ENCODE measurements around the gene SPSB2.

SPSB2 gene

GRCh38 chr12:6829536-6830220 lies 43.4 kb downstream of the SPSB2 start:
- no peak for DNase-seq

GRCh38 chr12:6828781-6829535 lies 44.1 kb downstream of the SPSB2 start:
- DNase-seq, result peak; percentile 51

DNA sequence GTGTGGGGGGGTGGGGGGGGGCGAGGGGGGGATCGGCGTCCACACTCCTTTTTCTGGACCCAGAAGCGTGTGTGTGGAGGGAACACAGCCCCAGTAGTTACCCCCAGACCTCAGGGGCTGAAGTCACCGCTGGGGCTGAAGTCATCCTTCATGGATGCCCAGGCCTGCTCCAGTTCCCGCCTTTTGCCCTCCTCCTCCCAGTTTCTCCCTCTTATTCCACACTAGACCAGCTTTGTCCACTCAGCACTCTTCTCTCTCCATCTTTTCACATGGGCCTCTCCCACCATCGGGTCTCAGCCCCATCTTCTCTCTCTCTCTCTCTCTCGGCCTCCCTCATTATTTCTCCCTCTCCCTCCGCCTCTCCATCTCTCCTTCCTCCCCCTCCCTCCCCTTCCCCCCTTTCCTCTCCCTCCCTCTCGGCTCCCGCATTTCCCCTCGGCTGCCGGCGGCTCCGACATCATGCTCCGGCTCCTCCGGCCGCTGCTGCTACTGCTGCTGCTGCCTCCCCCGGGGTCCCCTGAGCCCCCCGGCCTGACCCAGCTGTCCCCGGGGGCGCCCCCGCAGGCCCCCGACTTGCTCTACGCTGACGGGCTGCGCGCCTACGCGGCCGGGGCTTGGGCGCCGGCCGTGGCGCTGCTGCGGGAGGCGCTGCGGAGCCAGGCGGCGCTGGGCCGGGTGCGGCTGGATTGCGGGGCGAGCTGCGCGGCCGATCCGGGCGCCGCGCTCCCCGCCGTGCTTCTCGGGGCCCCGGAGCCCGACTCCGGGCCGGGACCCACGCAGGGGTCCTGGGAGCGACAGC lies 44.9 kb downstream of the SPSB2 start, which contains the start of gene P3H3:
TSS of gene P3H3 (plus strand) at position 426 of the 799 bp plus-strand sequence. CDS start at position 460, 34 bp downstream.
- peak; percentile 28 for DNase-seq

DNA sequence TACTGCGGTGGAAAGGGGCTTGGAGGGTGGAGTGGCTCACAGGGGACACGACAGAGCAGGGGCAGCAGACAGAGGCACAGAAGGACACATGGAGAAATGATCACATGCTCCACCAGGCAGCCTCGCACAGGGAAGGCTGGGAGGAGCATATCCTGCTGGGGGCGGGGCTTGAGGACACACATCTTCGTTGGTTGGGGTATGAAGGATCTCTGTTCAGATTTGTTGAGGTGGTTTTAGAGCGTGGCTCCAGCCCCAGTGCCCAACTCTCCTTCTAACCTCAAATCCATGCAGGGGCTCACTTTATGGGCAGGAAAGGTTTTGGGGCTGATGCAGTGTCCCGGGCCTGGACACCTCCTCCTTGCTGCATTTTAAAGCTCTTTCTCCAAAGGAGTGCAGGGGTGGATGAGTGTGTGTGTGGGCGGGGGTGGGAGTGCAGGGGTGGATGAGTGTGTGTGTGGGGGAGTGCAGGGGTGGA lies 45.6 kb downstream of the SPSB2 start:
- peak; percentile 66 for DNase-seq

DNA sequence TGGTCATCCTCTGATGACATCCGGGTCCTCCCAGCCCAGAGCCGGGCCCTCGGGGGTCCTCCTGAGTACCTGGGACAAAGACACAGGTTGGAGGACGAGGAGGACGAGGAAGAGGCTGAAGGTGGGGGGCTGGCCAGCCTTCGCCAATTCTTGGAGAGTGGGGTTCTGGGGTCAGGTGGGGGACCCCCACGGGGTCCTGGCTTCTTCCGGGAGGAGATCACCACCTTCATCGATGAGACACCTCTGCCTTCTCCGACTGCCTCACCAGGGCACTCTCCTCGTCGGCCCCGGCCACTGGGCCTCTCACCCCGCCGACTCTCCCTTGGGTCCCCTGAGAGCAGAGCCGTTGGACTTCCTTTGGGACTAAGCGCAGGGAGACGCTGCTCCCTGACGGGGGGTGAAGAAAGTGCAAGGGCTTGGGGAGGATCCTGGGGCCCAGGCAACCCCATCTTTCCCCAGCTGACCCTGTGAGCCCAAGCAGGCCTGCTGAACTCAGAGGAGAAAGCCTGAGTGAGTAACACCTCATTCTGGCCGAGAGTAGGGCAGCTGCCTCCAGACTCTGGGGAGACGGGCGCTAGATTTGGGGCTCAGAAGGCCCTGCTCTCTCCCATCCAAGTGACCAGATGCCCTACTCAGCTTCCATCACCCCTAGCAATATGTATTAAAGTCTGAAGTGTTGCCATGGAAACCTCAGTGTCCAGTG lies 46.2 kb downstream of the SPSB2 start:
- no peak for DNase-seq

DNA sequence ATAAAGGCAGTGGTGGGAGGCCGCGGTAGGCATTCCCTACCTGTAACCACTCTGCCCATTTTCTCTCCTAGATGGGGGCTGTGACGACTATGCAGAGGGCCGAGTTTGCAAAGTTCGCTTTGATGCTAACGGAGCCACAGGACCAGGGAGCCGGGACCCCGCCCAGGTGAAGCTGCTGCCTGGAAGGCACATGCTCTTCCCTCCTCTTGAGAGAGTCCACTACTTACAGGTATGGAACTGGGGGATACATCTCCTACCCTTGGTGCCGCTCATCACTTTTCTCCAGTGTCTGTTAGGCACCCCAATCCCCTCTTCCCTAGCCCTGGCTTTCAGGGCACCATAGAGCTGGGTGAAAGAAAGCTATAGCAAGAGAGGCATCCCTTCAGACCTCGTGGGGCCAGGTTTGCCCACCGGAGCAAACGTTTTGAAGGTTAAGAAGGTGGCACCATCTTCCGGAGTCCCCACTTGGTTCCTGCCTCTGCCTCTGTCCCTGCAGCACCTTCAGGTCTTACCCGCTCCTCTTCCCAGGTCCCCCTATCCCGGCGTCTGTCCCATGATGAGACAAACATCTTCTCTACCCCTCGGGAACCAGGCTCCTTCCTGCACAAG lies 46.9 kb downstream of the SPSB2 start:
- no peak for DNase-seq

- peak; percentile 88 for DNase-seq
Measured at GRCh38 chr12:6825398-6826124, 47.5 kb downstream of the SPSB2 start.

- no peak for DNase-seq
Measured at GRCh38 chr12:6824901-6825381, 48.2 kb downstream of the SPSB2 start.

- no peak for DNase-seq
Measured at GRCh38 chr12:6824085-6824775, 48.9 kb downstream of the SPSB2 start.

- DNase-seq, result no peak
Measured at GRCh38 chr12:6823182-6824084, 49.7 kb downstream of the SPSB2 start.

DNA sequence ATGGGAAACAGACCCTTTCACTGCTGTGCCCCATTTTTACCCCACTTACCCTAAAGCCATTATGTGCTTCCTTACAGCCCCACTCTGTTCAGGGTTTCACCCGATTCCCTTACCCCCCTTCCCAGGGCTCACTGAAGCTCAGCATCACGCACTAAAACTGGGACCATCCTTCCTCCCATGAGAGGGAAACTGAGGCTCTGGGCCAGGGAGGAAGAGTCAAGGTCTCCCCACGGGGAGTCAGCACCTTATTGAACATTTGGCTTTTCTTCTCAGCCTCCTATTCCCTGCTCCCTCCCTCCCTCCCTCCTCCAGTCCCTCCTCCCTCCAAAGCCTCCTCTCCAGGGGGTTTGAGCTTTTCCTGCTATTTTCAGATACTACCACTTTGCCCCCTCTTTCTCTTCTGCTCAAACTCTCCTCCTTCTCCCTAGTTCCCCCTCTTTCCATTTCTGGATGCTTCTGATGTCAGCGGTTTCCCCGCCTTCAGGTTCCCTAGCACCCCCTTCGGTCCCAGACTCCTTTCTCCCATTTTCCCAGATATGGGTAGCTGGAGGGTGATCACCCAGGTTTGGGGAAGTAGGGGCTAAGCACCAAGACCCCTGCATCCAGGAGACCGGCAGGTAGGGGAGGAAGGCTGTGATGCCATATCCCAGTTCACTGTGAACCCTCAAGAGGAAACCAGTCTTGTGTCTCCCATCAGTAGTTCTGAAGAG lies 50.5 kb downstream of the SPSB2 start:
- no peak for DNase-seq

DNA sequence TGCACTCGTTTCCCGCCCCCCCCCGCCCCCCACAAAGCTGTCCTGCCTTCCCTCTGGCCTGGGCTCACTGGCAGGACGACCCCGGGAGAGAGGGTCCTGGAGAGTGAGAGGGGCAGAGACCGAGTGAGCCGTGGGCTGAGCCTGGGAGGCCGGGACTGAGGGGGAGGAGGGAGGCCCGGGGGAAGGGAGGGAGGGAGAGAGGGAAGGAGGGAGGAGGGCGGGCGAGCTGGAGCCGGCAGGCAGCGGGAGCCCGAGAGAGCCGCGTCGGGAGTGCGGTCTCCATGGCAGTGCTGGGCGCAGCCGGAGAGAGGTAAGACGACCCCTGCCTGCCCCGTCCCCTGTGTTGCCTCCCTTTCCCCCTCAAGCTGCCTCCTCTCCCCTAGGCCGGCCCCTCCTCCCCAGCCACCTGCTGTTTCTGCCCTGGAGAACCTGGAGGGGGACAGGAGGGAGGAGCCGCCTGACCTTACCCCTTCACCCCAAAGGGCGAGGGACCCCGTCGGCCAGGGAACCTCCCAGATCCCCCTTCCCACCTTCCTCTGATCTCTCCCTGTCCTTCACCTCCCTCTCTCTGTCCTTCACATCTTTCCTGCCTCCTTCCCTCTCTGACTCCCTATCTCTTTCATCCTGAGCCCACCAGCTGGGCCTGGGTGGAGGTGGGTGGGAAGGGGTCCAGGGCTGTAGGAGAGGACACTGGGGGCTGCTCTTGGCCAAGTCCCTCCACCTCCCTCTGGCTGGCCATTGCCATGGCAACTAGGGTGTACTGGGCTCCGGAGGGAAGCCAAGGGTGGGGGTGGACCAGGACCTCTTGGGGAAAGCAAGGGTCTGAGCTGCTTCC lies 51.3 kb downstream of the SPSB2 start, which contains the start of gene GPR162:
TSS of gene GPR162 (plus strand) at position 231 of the 835 bp plus-strand sequence. CDS start 2,078 bp downstream, outside the sequence.
- DNase-seq, result peak; percentile 57

All from hematopoietic multipotent progenitor cell treated with erythropoietin and hydrocortisone succinate and interleukin-3 and kit ligand, for 4 days (in vitro differentiated cells).